SK-N-SH (cell line): Measurements from ENCODE around the gene SLC23A1. TPM values are rescaled to one million over a fixed set of nuclear protein-coding genes. Genes with fewer than 3 reads are reported as not detected.

ENCODE experiments used
- CTCF ChIA-PET: fragments of 300-600, 350-600 bp; formaldehyde crosslinking; extraction: SDS; loops from one replicate; lab custom pipeline; 2021; lab: Yijun Ruan, JAX
- POLR2A ChIA-PET: fragments of 350-600 bp; sonication (Branson Sonifier 250); formaldehyde crosslinking; extraction: SDS; loops from one replicate; lab custom pipeline; 2020; ENCODE audit warnings: antibody characterized with exemption, inconsistent platforms; lab: Yijun Ruan, JAX
- DNase-seq: peaks from one replicate; pipeline ENCODE4 v3.0.0; 2012
- H2AFZ ChIP-seq: fragments of 200-600 bp; sonication (generic); 2 replicates; pipeline ENCODE4 v1.8.1; 2016; ENCODE audit warnings: antibody characterized with exemption, mild to moderate bottlenecking, low read depth
- H3F3A ChIP-seq: fragments of 200-600 bp; sonication (generic); replicated peaks from 2 replicates; pipeline ENCODE3; 2016; ENCODE audit warnings: antibody characterized with exemption, mild to moderate bottlenecking; ENCODE audit not compliant: insufficient read depth
- H3K27ac ChIP-seq, 2 experiments: fragments of 200-500 bp in 1 of 2; fragments of 200-600 bp in 1 of 2; sonication (Bioruptor generic) in 1 of 2; sonication (generic), shearing (Covaris generic) in 1 of 2; 2 replicates each; pipeline versions ENCODE4 v1.5.1 to v1.6.1; 2014 to 2016; ENCODE audit warnings: low read depth in 2 of 2, inconsistent platforms in 1 of 2, low read length in 1 of 2, mild to moderate bottlenecking in 1 of 2, mixed read lengths in 1 of 2
- H3K27me3 ChIP-seq: fragments of 200-600 bp; sonication (generic), shearing (Covaris generic); 2 replicates; pipeline ENCODE4 v1.6.1; 2016; ENCODE audit warnings: mixed run types; ENCODE audit not compliant: insufficient read depth
- H3K36me3 ChIP-seq, 2 experiments: fragments of 200-500 bp in 1 of 2; fragments of 200-600 bp in 1 of 2; sonication (Bioruptor generic) in 1 of 2; sonication (generic) in 1 of 2; replicated peaks in 1 of 2; 2 replicates each; pipeline versions ENCODE3 to v1.5.1; 2014 to 2016; ENCODE audit warnings: low read length in 1 of 2, mild to moderate bottlenecking in 1 of 2; ENCODE audit not compliant: insufficient read depth in 2 of 2, control insufficient read depth in 1 of 2
- H3K4me1 ChIP-seq, 2 experiments: fragments of 200-500 bp in 1 of 2; fragments of 200-600 bp in 1 of 2; sonication (Bioruptor generic) in 1 of 2; sonication (generic), shearing (Covaris generic) in 1 of 2; 2 replicates each; pipeline versions ENCODE4 v1.5.1 to v1.6.1; 2014 to 2016; ENCODE audit warnings: low read depth in 1 of 2, low read length in 1 of 2, mixed run types in 1 of 2; ENCODE audit not compliant: insufficient read depth in 2 of 2, control insufficient read depth in 1 of 2
- H3K4me2 ChIP-seq: fragments of 200-600 bp; sonication (generic), shearing (Covaris generic); 2 replicates; pipeline ENCODE4 v1.6.1; 2017; ENCODE audit warnings: mixed run types
- H3K4me3 ChIP-seq, 2 experiments: fragments of 200-500 bp in 1 of 2; fragments of 200-600 bp in 1 of 2; sonication (Bioruptor generic) in 1 of 2; sonication (generic), shearing (Covaris generic) in 1 of 2; 2 replicates each; pipeline versions ENCODE4 v1.5.1 to v1.8.1; 2014 to 2016; ENCODE audit warnings: low read depth in 2 of 2, inconsistent platforms in 1 of 2, low read length in 1 of 2, mild to moderate bottlenecking in 1 of 2, mixed read lengths in 1 of 2, moderate library complexity in 1 of 2
- H3K79me2 ChIP-seq: fragments of 200-600 bp; sonication (generic); 2 replicates; pipeline ENCODE4 v1.8.1; 2017; ENCODE audit warnings: mild to moderate bottlenecking; ENCODE audit not compliant: insufficient read depth
- H3K9ac ChIP-seq: fragments of 200-600 bp; sonication (generic); 2 replicates; pipeline ENCODE4 v1.6.1; 2017; ENCODE audit warnings: mixed run types
- H3K9me2 ChIP-seq: fragments of 200-600 bp; sonication (generic); 2 replicates; pipeline ENCODE4 v1.6.1; 2017; ENCODE audit warnings: mixed run types
- H3K9me3 ChIP-seq: fragments of 200-600 bp; sonication (generic); 2 replicates; pipeline ENCODE4 v1.6.1; 2017; ENCODE audit warnings: mixed run types, mild to moderate bottlenecking, moderate library complexity
- H4K20me1 ChIP-seq: fragments of 200-600 bp; sonication (generic); 2 replicates; pipeline ENCODE4 v1.6.1; 2017; ENCODE audit warnings: mild to moderate bottlenecking, mixed run types; ENCODE audit not compliant: insufficient read depth
- CHD2 ChIP-seq: fragments of 150-350 bp; IDR thresholded peaks from 2 replicates; pipeline ENCODE4 v1.6.1; 2018; ENCODE audit warnings: low read length; ENCODE audit not compliant: partially characterized antibody
- CTCF ChIP-seq: fragments of 200-600 bp; sonication (generic); IDR thresholded peaks from 2 replicates; pipeline ENCODE4 v1.6.1; 2017; ENCODE audit warnings: antibody characterized with exemption, mild to moderate bottlenecking, moderate library complexity
- FOXJ3 ChIP-seq: sonication (generic); formaldehyde crosslinking; IDR thresholded peaks from 2 replicates; pipeline ENCODE4 v1.5.1; 2020; ENCODE audit warnings: mild to moderate bottlenecking, missing genetic modification reagents
- FOXM1 ChIP-seq: IDR thresholded peaks from 2 replicates; pipeline ENCODE4 v1.4.0; 2012; ENCODE audit warnings: low read depth, mild to moderate bottlenecking
- GABPA ChIP-seq: IDR thresholded peaks from 2 replicates; pipeline ENCODE4 v1.4.0; 2012; ENCODE audit warnings: low read depth, mild to moderate bottlenecking
- GATA2 ChIP-seq: sonication (generic); formaldehyde crosslinking; IDR thresholded peaks from 2 replicates; pipeline ENCODE4 v1.5.0; 2020; ENCODE audit warnings: mild to moderate bottlenecking, missing genetic modification reagents
- IRF3 ChIP-seq: fragments of 150-350 bp; IDR thresholded peaks from 2 replicates; pipeline ENCODE4 v1.6.1; 2016; ENCODE audit warnings: mild to moderate bottlenecking, low read depth, low read length
- JUND ChIP-seq: IDR thresholded peaks from 2 replicates; pipeline ENCODE4 v1.4.0; 2012
- MAX ChIP-seq: IDR thresholded peaks from 2 replicates; pipeline ENCODE4 v1.4.0; 2012; ENCODE audit warnings: low read depth
- MEF2A ChIP-seq: IDR thresholded peaks from 2 replicates; pipeline ENCODE4 v1.4.0; 2012; ENCODE audit warnings: low read depth, borderline replicate concordance
- NFIC ChIP-seq: IDR thresholded peaks from 2 replicates; pipeline ENCODE4 v1.4.0; 2012; ENCODE audit warnings: borderline replicate concordance
- PBX3 ChIP-seq: IDR thresholded peaks from 2 replicates; pipeline ENCODE4; 2012
- POLR2AphosphoS5 ChIP-seq: IDR thresholded peaks from 2 replicates; pipeline ENCODE4 v1.6.1; 2012; ENCODE audit warnings: low read depth, low read length
- RAD21 ChIP-seq: IDR thresholded peaks from 2 replicates; pipeline ENCODE4 v1.6.1; 2012; ENCODE audit warnings: mild to moderate bottlenecking, low read length
- RXRA ChIP-seq: IDR thresholded peaks from 2 replicates; pipeline ENCODE4 v1.4.0; 2012; ENCODE audit warnings: low read depth, mild to moderate bottlenecking, borderline replicate concordance
- SMC3 ChIP-seq: IDR thresholded peaks from 2 replicates; pipeline ENCODE4 v1.6.1; 2012; ENCODE audit warnings: low read depth, low read length, improper control_type of control experiment
- TAF1 ChIP-seq: IDR thresholded peaks from 2 replicates; pipeline ENCODE4 v1.6.1; 2012; ENCODE audit warnings: low read depth, mild to moderate bottlenecking, low read length, moderate library complexity, borderline replicate concordance
- TCF12 ChIP-seq: IDR thresholded peaks from 2 replicates; pipeline ENCODE4 v1.4.0; 2012
- USF2 ChIP-seq: fragments of 150-350 bp; IDR thresholded peaks from 2 replicates; pipeline ENCODE4 v1.6.1; 2017; ENCODE audit warnings: antibody characterized with exemption, low read length, low read depth, borderline replicate concordance
- YY1 ChIP-seq: IDR thresholded peaks from 2 replicates; pipeline ENCODE4 v1.4.0; 2012; ENCODE audit warnings: low read depth, mild to moderate bottlenecking
- ZBTB33 ChIP-seq: IDR thresholded peaks from 2 replicates; pipeline ENCODE4 v1.4.0; 2012; ENCODE audit warnings: low read depth, borderline replicate concordance
- WGBS: methylation state at CpG from one replicate; pipeline ENCODE4 v1.1.6; 2017; ENCODE audit warnings: low lambda C conversion rate; 5-methylcytosine and 5-hydroxymethylcytosine counted together
- polyA plus RNA-seq, 3 experiments: library from polyadenylated mRNA; depleted of rRNA; stranded (reverse); fragments of >200 nt; gene quantifications; 2 replicates each; pipeline ENCODE4 v1.2.3, GENCODE V29; 2012

The SLC23A1 gene
- polyA plus RNA-seq, 1 of the 3 experiments (the other 2 are of a cell fraction), result not detected

GRCh38 chr5:139340051-139340450 lies 43.0 kb downstream of the SLC23A1 start:
- Histone ChIP-seq H2AFZ (no peak overlapping the region), H4K20me1 (peaks cover 28% of the 10 kb centered on the region), H3K9ac (no peak overlapping the region), H3K4me1 (peaks cover 0 to 5% of the 10 kb centered on the region in 2 experiments; a peak in 2 of 4 replicates), H3K36me3 (peaks cover 0 to 2% of the 10 kb centered on the region in 2 experiments), H3K4me2 (no peak overlapping the region), H3K27ac (no peak overlapping the region), H3K9me3 (no peaks in the 10 kb centered on the region), H3K4me3 (no peak overlapping the region), H3K9me2 (no peaks in the 10 kb centered on the region), H3K79me2 (peaks cover 31% of the 10 kb centered on the region), H3K27me3 (no peaks in the 10 kb centered on the region), H3F3A (peaks cover 35% of the 10 kb centered on the region)
- TF ChIP-seq FOXJ3 (no peak), MAX (no peak), TCF12 (no peak), ZBTB33 (no peak), USF2 (no peak), MEF2A (no peak), RAD21 (no peak), FOXM1 (no peak), GABPA (no peak), YY1 (no peak)
- CTCF ChIA-PET, result no interaction called here
- POLR2A ChIA-PET, result no interaction called here
- DNase-seq, result no peak
- WGBS, result 100% methylated on average over 2 of the region's 2 CpGs

GRCh38 chr5:139335811-139336210 lies 47.3 kb downstream of the SLC23A1 start:
- Histone ChIP-seq H3K9me2 (no peaks in the 10 kb centered on the region), H3K27me3 (no peaks in the 10 kb centered on the region), H2AFZ (no peak overlapping the region), H3K4me1 (no peaks in the 10 kb centered on the region), H3K36me3 (peaks cover 14 to 32% of the 10 kb centered on the region in 2 experiments), H3K27ac (no peak overlapping the region), H3F3A (peaks cover 61% of the 10 kb centered on the region), H4K20me1 (no peaks in the 10 kb centered on the region), H3K9me3 (no peaks in the 10 kb centered on the region), H3K79me2 (peaks cover 9% of the 10 kb centered on the region), H3K4me2 (no peak overlapping the region), H3K4me3 (no peak overlapping the region), H3K9ac (no peak overlapping the region)
- 69% methylated on average over 6 of the region's 6 CpGs for WGBS
- DNase-seq, result no peak
- TF ChIP-seq TAF1, result no peak
- TF ChIP-seq CHD2, result no peak
- TF ChIP-seq IRF3, result no peak
- no peak for TF ChIP-seq POLR2AphosphoS5
- no peak for TF ChIP-seq TCF12
- no peak for TF ChIP-seq JUND
- TF ChIP-seq PBX3, result no peak
- TF ChIP-seq CTCF, result no peak
- TF ChIP-seq RXRA, result no peak
- no peak for TF ChIP-seq GATA2 (CRISPR knock-in tag)
- TF ChIP-seq FOXJ3, result no peak
- no peak for TF ChIP-seq NFIC
- TF ChIP-seq SMC3, result no peak
- POLR2A ChIA-PET, result interaction anchor here (1.5 kb wide), 1 partner anchor 42 kb away, joined by 5 read pairs; no protein-coding TSS in a partner anchor
- CTCF ChIA-PET, result interaction anchor here (1.2 to 1.3 kb wide), 3 partner anchors 19 to 832 kb away, joined by 3 to 4 read pairs (median 3); no protein-coding TSS in a partner anchor
